HEK293 (cell line): ENCODE measurements around the gene RAB40C.

ENCODE experiments used
- CTCF ChIP-seq: fragments of 450-650 bp; formaldehyde crosslinking; IDR thresholded peaks from 2 replicates; pipeline ENCODE4 v1.5.1; 2016; ENCODE audit warnings: missing biosample characterization, missing genetic modification characterization
- GFI1B ChIP-seq: fragments of 450-650 bp; formaldehyde crosslinking; IDR thresholded peaks from 2 replicates; pipeline ENCODE4 v1.5.1; 2016; ENCODE audit warnings: missing biosample characterization, missing genetic modification characterization
- ZNF239 ChIP-seq: fragments of 450-650 bp; formaldehyde crosslinking; IDR thresholded peaks from 2 replicates; pipeline ENCODE4 v1.5.1; 2016; ENCODE audit warnings: missing biosample characterization, missing genetic modification characterization
- ZNF449 ChIP-seq: fragments of 450-650 bp; formaldehyde crosslinking; IDR thresholded peaks from 2 replicates; pipeline ENCODE4 v1.5.1; 2017; ENCODE audit warnings: missing biosample characterization, mild to moderate bottlenecking, missing genetic modification characterization, moderate library complexity

- TF ChIP-seq GFI1B (tag by site-specific recombination) (no peak), ZNF449 (tag by site-specific recombination) (no peak), CTCF (tag by site-specific recombination) (no peak), ZNF239 (no peak)
Observed at GRCh38 chr16:564690-565418, 25.0 kb upstream of the RAB40C start.
